Activated T-cell treated with anti-CD3 and anti-CD28 coated beads, Interleukin-2, amount 50 U/mL, for 24 hours (primary cell): ENCODE measurements around the gene CD40LG.

Experiments
- DNase-seq: peaks from one replicate; pipeline ENCODE4 v3.0.0-alpha.2; 2020
- H3K27ac Mint-ChIP-seq: 2 replicates; pipeline ENCODE4 v1.8.0; 2020; ENCODE audit warnings: mild to moderate bottlenecking, mixed read lengths
- H3K27me3 Mint-ChIP-seq: 2 replicates; pipeline ENCODE4 v1.8.0; 2020; ENCODE audit warnings: mixed read lengths
- H3K36me3 Mint-ChIP-seq: 2 replicates; pipeline ENCODE4 v1.8.0; 2020; ENCODE audit warnings: low read depth, mixed read lengths
- H3K4me1 Mint-ChIP-seq: 2 replicates; pipeline ENCODE4 v1.8.0; 2020; ENCODE audit warnings: low read depth, mixed read lengths
- H3K4me3 Mint-ChIP-seq: 2 replicates; pipeline ENCODE4 v1.8.0; 2020; ENCODE audit warnings: mild to moderate bottlenecking, moderate library complexity, mixed read lengths
- H3K9me3 Mint-ChIP-seq: 2 replicates; pipeline ENCODE4 v1.8.0; 2020; ENCODE audit warnings: mixed read lengths

Gene CD40LG

GRCh38 chrX:136629084-136629750 is 18.7 kb upstream of the CD40LG start:
- H3K4me3 Mint-ChIP-seq: peak overlapping the region; percentile 15

GRCh38 chrX:136630881-136631280 is 17.1 kb upstream of the CD40LG start:
- H3K9me3 Mint-ChIP-seq: no peaks in the 10 kb centered on the region
- no peak for DNase-seq
- peaks cover 18% of the 10 kb centered on the region for H3K27me3 Mint-ChIP-seq
- H3K36me3 Mint-ChIP-seq: no peaks in the 10 kb centered on the region
- peak overlapping the region; percentile 89 for H3K27ac Mint-ChIP-seq
- peaks cover 85% of the 10 kb centered on the region for H3K4me1 Mint-ChIP-seq
- H3K4me3 Mint-ChIP-seq: no peak overlapping the region

More at GRCh38 chrX:136629084-136629750, 18.7 kb upstream of the CD40LG start:
- DNase-seq: no peak
- peak overlapping the region; percentile 89 for H3K27ac Mint-ChIP-seq
- peaks cover 88% of the 10 kb centered on the region for H3K4me1 Mint-ChIP-seq
- peaks cover 23% of the 10 kb centered on the region for H3K27me3 Mint-ChIP-seq
- no peaks in the 10 kb centered on the region for H3K9me3 Mint-ChIP-seq
- H3K36me3 Mint-ChIP-seq: no peaks in the 10 kb centered on the region

- H3K9me3 Mint-ChIP-seq: no peaks in the 10 kb centered on the region
- H3K4me3 Mint-ChIP-seq: peak overlapping the region; percentile 38
- H3K36me3 Mint-ChIP-seq: no peaks in the 10 kb centered on the region
- H3K4me1 Mint-ChIP-seq: peaks cover 77% of the 10 kb centered on the region
- peaks cover 14% of the 10 kb centered on the region for H3K27me3 Mint-ChIP-seq
- peak overlapping the region; percentile 81 for H3K27ac Mint-ChIP-seq
- DNase-seq: no peak
These were observed 12.7 kb upstream of the CD40LG start for GRCh38 chrX:136635235-136635634.

GRCh38 chrX:136636121-136636520 is 11.8 kb upstream of the CD40LG start:
- Mint-ChIP-seq H3K4me3 (peak overlapping the region; percentile 38), H3K4me1 (peaks cover 76% of the 10 kb centered on the region), H3K27ac (peak overlapping the region; percentile 81), H3K9me3 (no peaks in the 10 kb centered on the region), H3K27me3 (peaks cover 15% of the 10 kb centered on the region), H3K36me3 (no peaks in the 10 kb centered on the region)
- DNase-seq: no peak

- H3K27ac Mint-ChIP-seq: peak overlapping the region; percentile 79
- H3K27me3 Mint-ChIP-seq: peaks cover 27% of the 10 kb centered on the region
- peaks cover 79% of the 10 kb centered on the region for H3K4me1 Mint-ChIP-seq
- H3K36me3 Mint-ChIP-seq: no peaks in the 10 kb centered on the region
- DNase-seq: no peak
- H3K4me3 Mint-ChIP-seq: peak overlapping the region; percentile 69
- H3K9me3 Mint-ChIP-seq: no peaks in the 10 kb centered on the region
These were observed 8.3 kb upstream of the CD40LG start for GRCh38 chrX:136639506-136640176.

- Mint-ChIP-seq H3K27me3 (peaks cover 24% of the 10 kb centered on the region), H3K9me3 (no peaks in the 10 kb centered on the region), H3K27ac (peak overlapping the region; percentile 76), H3K4me1 (peaks cover 80% of the 10 kb centered on the region), H3K4me3 (peak overlapping the region; percentile 13), H3K36me3 (peaks cover 2% of the 10 kb centered on the region)
- no peak for DNase-seq
These were observed 4.7 kb upstream of the CD40LG start for GRCh38 chrX:136643243-136643642.

- DNase-seq: peak; percentile 56
- Mint-ChIP-seq H3K9me3 (no peaks in the 10 kb centered on the region), H3K36me3 (peaks cover 34% of the 10 kb centered on the region), H3K27me3 (peaks cover 21% of the 10 kb centered on the region), H3K27ac (peak overlapping the region; percentile 95), H3K4me1 (peaks cover 51% of the 10 kb centered on the region), H3K4me3 (peak overlapping the region; percentile 83)
These were observed 1.2 kb upstream of the CD40LG start for GRCh38 chrX:136646602-136647239.

GRCh38 chrX:136650811-136651210 is 2.9 kb downstream of the CD40LG start:
- peaks cover 47% of the 10 kb centered on the region for H3K4me1 Mint-ChIP-seq
- peaks cover 16% of the 10 kb centered on the region for H3K27me3 Mint-ChIP-seq
- H3K4me3 Mint-ChIP-seq: peak overlapping the region; percentile 83
- H3K9me3 Mint-ChIP-seq: no peaks in the 10 kb centered on the region
- peak overlapping the region; percentile 95 for H3K27ac Mint-ChIP-seq
- peaks cover 75% of the 10 kb centered on the region for H3K36me3 Mint-ChIP-seq
- no peak for DNase-seq

GRCh38 chrX:136652822-136653723 is 5.1 kb downstream of the CD40LG start:
- DNase-seq: no peak
- H3K9me3 Mint-ChIP-seq: no peaks in the 10 kb centered on the region
- H3K4me3 Mint-ChIP-seq: peak overlapping the region; percentile 83
- peak overlapping the region; percentile 95 for H3K27ac Mint-ChIP-seq
- H3K27me3 Mint-ChIP-seq: peaks cover 27% of the 10 kb centered on the region
- peaks cover 97% of the 10 kb centered on the region for H3K36me3 Mint-ChIP-seq
- H3K4me1 Mint-ChIP-seq: peaks cover 48% of the 10 kb centered on the region

- peaks cover 25% of the 10 kb centered on the region for H3K27me3 Mint-ChIP-seq
- peaks cover 80% of the 10 kb centered on the region for H3K4me1 Mint-ChIP-seq
- H3K27ac Mint-ChIP-seq: peak overlapping the region; percentile 95
- DNase-seq: no peak
- peaks cover 98% of the 10 kb centered on the region for H3K36me3 Mint-ChIP-seq
- no peaks in the 10 kb centered on the region for H3K9me3 Mint-ChIP-seq
- peak overlapping the region; percentile 83 for H3K4me3 Mint-ChIP-seq
These were observed 8.5 kb downstream of the CD40LG start for GRCh38 chrX:136656361-136656964.

- Mint-ChIP-seq H3K27ac (peak overlapping the region; percentile 95), H3K4me3 (peak overlapping the region; percentile 83), H3K27me3 (peaks cover 29% of the 10 kb centered on the region), H3K4me1 (peaks cover 86% of the 10 kb centered on the region), H3K9me3 (no peaks in the 10 kb centered on the region), H3K36me3 (peaks cover 90% of the 10 kb centered on the region)
- DNase-seq: no peak
These were observed 10.2 kb downstream of the CD40LG start for GRCh38 chrX:136658151-136658550.

- peak overlapping the region; percentile 83 for H3K4me3 Mint-ChIP-seq
- H3K9me3 Mint-ChIP-seq: no peaks in the 10 kb centered on the region
- H3K27me3 Mint-ChIP-seq: peaks cover 29% of the 10 kb centered on the region
- peaks cover 84% of the 10 kb centered on the region for H3K4me1 Mint-ChIP-seq
- peak overlapping the region; percentile 95 for H3K27ac Mint-ChIP-seq
- no peak for DNase-seq
- H3K36me3 Mint-ChIP-seq: peaks cover 88% of the 10 kb centered on the region
These were observed 11.2 kb downstream of the CD40LG start for GRCh38 chrX:136659174-136659573.

- H3K4me1 Mint-ChIP-seq: peaks cover 81% of the 10 kb centered on the region
- H3K36me3 Mint-ChIP-seq: peaks cover 87% of the 10 kb centered on the region
- peak overlapping the region; percentile 95 for H3K27ac Mint-ChIP-seq
- peaks cover 4% of the 10 kb centered on the region for H3K9me3 Mint-ChIP-seq
- H3K27me3 Mint-ChIP-seq: peaks cover 23% of the 10 kb centered on the region
- DNase-seq: no peak
- no peak overlapping the region for H3K4me3 Mint-ChIP-seq
These were observed 12.9 kb downstream of the CD40LG start for GRCh38 chrX:136660896-136661295.

GRCh38 chrX:136662104-136662503 is 14.1 kb downstream of the CD40LG start:
- Mint-ChIP-seq H3K27ac (peak overlapping the region; percentile 79), H3K27me3 (peaks cover 15% of the 10 kb centered on the region), H3K4me3 (no peak overlapping the region), H3K4me1 (peaks cover 77% of the 10 kb centered on the region), H3K36me3 (peaks cover 87% of the 10 kb centered on the region), H3K9me3 (peaks cover 4% of the 10 kb centered on the region)
- no peak for DNase-seq
